Thyroid gland (tissue), 4 donors: ENCODE data around the gene OR52E4.

ENCODE experiments used
- CTCF ChIP-seq, 6 experiments: fragments of 200-600 bp in 3 of 6; fragments of 450-650 bp in 3 of 6; sonication (generic) in 3 of 6; IDR thresholded peaks; one replicate each; pipeline ENCODE4 v1.5.1; 2016 to 2019; ENCODE audit warnings: antibody characterized with exemption in 6 of 6, mild to moderate bottlenecking in 2 of 6, inconsistent platforms in 1 of 6, moderate library complexity in 1 of 6
- POLR2A ChIP-seq, 2 donors: fragments of 450-650 bp; IDR thresholded peaks; one replicate each; pipeline ENCODE4 v1.6.1; 2017; ENCODE audit warnings: antibody characterized with exemption in 2 of 2, mild to moderate bottlenecking in 2 of 2, moderate library complexity in 1 of 2

- TF ChIP-seq CTCF (IDR thresholded peaks at IDR 0.05) (no peak), POLR2A (IDR thresholded peaks at IDR 0.05) (no peak)
Measured at GRCh38 chr11:5930614-5931013, 50.2 kb downstream of the OR52E4 start.
